H9 (cell line): ENCODE data around the gene TRMT2A. TPM values are rescaled to one million over a fixed set of nuclear protein-coding genes. Genes with fewer than 3 reads are reported as not detected.

Source experiments
- DNase-seq: peaks from one replicate; pipeline ENCODE4 v3.0.0-alpha.2; 2017
- H2AFZ ChIP-seq: one replicate; pipeline ENCODE4 v1.6.1; 2013; ENCODE audit warnings: mild to moderate bottlenecking, low read length, control low read depth, moderate library complexity
- H2AK5ac ChIP-seq: 2 replicates; pipeline ENCODE4 v1.6.1; 2013; ENCODE audit warnings: low read length, control low read depth, mixed read lengths; ENCODE audit not compliant: insufficient read length
- H2BK120ac ChIP-seq: one replicate; pipeline ENCODE4 v1.6.1; 2013; ENCODE audit warnings: low read depth, mild to moderate bottlenecking, low read length, control low read depth, inconsistent platforms; ENCODE audit not compliant: poor library complexity, severe bottlenecking
- H2BK12ac ChIP-seq: 2 replicates; pipeline ENCODE4 v1.6.1; 2013; ENCODE audit warnings: low read length, control low read depth, mixed read lengths, low read depth; ENCODE audit not compliant: insufficient read length
- H2BK15ac ChIP-seq: 2 replicates; pipeline ENCODE4 v1.6.1; 2013; ENCODE audit warnings: low read depth, low read length, control low read depth
- H2BK20ac ChIP-seq: one replicate; pipeline ENCODE4 v1.6.1; 2013; ENCODE audit warnings: low read depth, mild to moderate bottlenecking, low read length, control low read depth, inconsistent platforms; ENCODE audit not compliant: poor library complexity, severe bottlenecking
- H2BK5ac ChIP-seq: 2 replicates; pipeline ENCODE4 v1.6.1; 2013; ENCODE audit warnings: low read length, control low read depth, mixed read lengths; ENCODE audit not compliant: insufficient read length
- H3K14ac ChIP-seq: 2 replicates; pipeline ENCODE4 v1.6.1; 2013; ENCODE audit warnings: low read length, control low read depth; ENCODE audit not compliant: insufficient read depth
- H3K18ac ChIP-seq: 2 replicates; pipeline ENCODE4 v1.6.1; 2013; ENCODE audit warnings: low read depth, mild to moderate bottlenecking, mixed read lengths, low read length, control low read depth; ENCODE audit not compliant: insufficient read length
- H3K23ac ChIP-seq: 2 replicates; pipeline ENCODE4 v1.6.1; 2013; ENCODE audit warnings: low read length, control low read depth, mixed read lengths, low read depth; ENCODE audit not compliant: insufficient read length
- H3K23me2 ChIP-seq: 2 replicates; pipeline ENCODE4 v1.6.1; 2013; ENCODE audit warnings: low read depth, mild to moderate bottlenecking, mixed read lengths, low read length, control low read depth; ENCODE audit not compliant: insufficient read length, poor library complexity, severe bottlenecking
- H3K27ac ChIP-seq: 2 replicates; pipeline ENCODE4 v1.5.1; 2013; ENCODE audit warnings: low read length, control low read depth, mixed read lengths, low read depth; ENCODE audit not compliant: insufficient read length
- H3K27me3 ChIP-seq: 2 replicates; pipeline ENCODE4 v1.6.1; 2013; ENCODE audit warnings: low read length, control low read depth, inconsistent platforms; ENCODE audit not compliant: insufficient read depth
- H3K4ac ChIP-seq: 2 replicates; pipeline ENCODE4 v1.6.1; 2013; ENCODE audit warnings: low read depth, mild to moderate bottlenecking, control low read depth, inconsistent platforms, low read length, moderate library complexity
- H3K4me1 ChIP-seq: 2 replicates; pipeline ENCODE4 v1.6.1; 2013; ENCODE audit warnings: low read length, control low read depth, inconsistent platforms; ENCODE audit not compliant: insufficient read depth
- H3K4me2 ChIP-seq: 2 replicates; pipeline ENCODE4 v1.6.1; 2013; ENCODE audit warnings: low read length, control low read depth, mixed read lengths; ENCODE audit not compliant: insufficient read length, insufficient read depth
- H3K56ac ChIP-seq: 2 replicates; pipeline ENCODE4 v1.6.1; 2013; ENCODE audit warnings: low read depth, mild to moderate bottlenecking, mixed read lengths, low read length, control low read depth; ENCODE audit not compliant: insufficient read length
- H3K79me1 ChIP-seq: 2 replicates; pipeline ENCODE4 v1.6.1; 2013; ENCODE audit warnings: low read depth, mild to moderate bottlenecking, moderate library complexity, low read length, control low read depth, inconsistent platforms; ENCODE audit not compliant: insufficient read depth, poor library complexity, severe bottlenecking
- H3K79me2 ChIP-seq: 2 replicates; pipeline ENCODE4 v1.6.1; 2013; ENCODE audit warnings: low read length, control low read depth, inconsistent platforms; ENCODE audit not compliant: insufficient read depth
- H3K9ac ChIP-seq: 2 replicates; pipeline ENCODE4 v1.6.1; 2013; ENCODE audit warnings: low read length, control low read depth, mixed read lengths; ENCODE audit not compliant: insufficient read length; ENCODE audit errors: extremely low read depth
- H3K9me3 ChIP-seq: one replicate; pipeline ENCODE4 v1.6.1; 2013; ENCODE audit warnings: low read depth, low read length, inconsistent platforms; ENCODE audit not compliant: control insufficient read depth
- H3T11ph ChIP-seq: one replicate; pipeline ENCODE4 v1.6.1; 2013; ENCODE audit warnings: mild to moderate bottlenecking, low read length, control low read depth, inconsistent platforms
- H4K20me1 ChIP-seq: one replicate; pipeline ENCODE4 v1.6.1; 2013; ENCODE audit not compliant: control insufficient read depth, insufficient read length, insufficient read depth
- H4K5ac ChIP-seq: 2 replicates; pipeline ENCODE4 v1.6.1; 2013; ENCODE audit warnings: low read depth, mild to moderate bottlenecking, mixed read lengths, low read length, control low read depth; ENCODE audit not compliant: insufficient read length
- H4K8ac ChIP-seq: replicated peaks from 2 replicates; pipeline ENCODE4 v1.6.1; 2013; ENCODE audit warnings: low read length, control low read depth, mixed read lengths, low read depth; ENCODE audit not compliant: insufficient read length
- H4K91ac ChIP-seq: 2 replicates; pipeline ENCODE4 v1.6.1; 2013; ENCODE audit warnings: low read depth, mild to moderate bottlenecking, moderate library complexity, mixed read lengths, low read length, control low read depth; ENCODE audit not compliant: insufficient read length
- H3K27ac Mint-ChIP-seq, 3 experiments: 2 replicates in 2 of 3; 3 replicates in 1 of 3; pipeline ENCODE4 v1.8.0; 2020 to 2021; ENCODE audit warnings: mixed read lengths in 3 of 3, mild to moderate bottlenecking in 1 of 3, moderate library complexity in 1 of 3
- H3K27me3 Mint-ChIP-seq: 2 replicates; pipeline ENCODE4 v1.8.0; 2021; ENCODE audit warnings: low read depth, mild to moderate bottlenecking, moderate library complexity, mixed read lengths
- H3K36me3 Mint-ChIP-seq, 3 experiments: 2 replicates in 2 of 3; 3 replicates in 1 of 3; pipeline ENCODE4 v1.8.0; 2020 to 2021; ENCODE audit warnings: low read depth in 3 of 3, mixed read lengths in 3 of 3; ENCODE audit not compliant: insufficient read depth in 1 of 3
- H3K4me1 Mint-ChIP-seq, 2 experiments: 2 replicates each; pipeline ENCODE4 v1.8.0; 2020; ENCODE audit warnings: mixed read lengths in 2 of 2
- H3K4me3 Mint-ChIP-seq, 2 experiments: 2 replicates in 1 of 2; 3 replicates in 1 of 2; pipeline ENCODE4 v1.8.0; 2020 to 2021; ENCODE audit warnings: mild to moderate bottlenecking in 2 of 2, mixed read lengths in 2 of 2, moderate library complexity in 1 of 2
- H3K9me3 Mint-ChIP-seq, 2 experiments: 2 replicates in 1 of 2; 3 replicates in 1 of 2; pipeline ENCODE4 v1.8.0; 2020; ENCODE audit warnings: mild to moderate bottlenecking in 2 of 2, mixed read lengths in 2 of 2, moderate library complexity in 1 of 2
- CTCF ChIP-seq: fragments of 200-600 bp; sonication (generic); conservative IDR thresholded peaks from 3 replicates; pipeline ENCODE4 v1.8.0; 2021; ENCODE audit warnings: antibody characterized with exemption, mild to moderate bottlenecking
- WGBS: extraction: QIAGEN DNeasy Blood & Tissue Kit; methylation state at CpG from one replicate; pipeline ENCODE4 v1.1.7; 2013; ENCODE audit warnings: missing lambda C conversion rate, low lambda C conversion rate, mixed read lengths; ENCODE audit not compliant: insufficient read length; ENCODE audit errors: extremely low coverage; 5-methylcytosine and 5-hydroxymethylcytosine counted together
- total RNA-seq: library from RNA; stranded (reverse); gene quantifications from 2 replicates; pipeline ENCODE4 v1.2.1, GENCODE V29; 2021

TRMT2A gene
- total RNA-seq, 1 experiment from 2014 or later, result 58.2 TPM

GRCh38 chr22:20084547-20085413, 32.2 kb downstream of the TRMT2A start:
- Histone ChIP-seq H4K91ac (no peak overlapping the region), H3K27me3 (no peaks in the 10 kb centered on the region), H2BK5ac (no peak overlapping the region), H4K20me1 (peaks cover 6% of the 10 kb centered on the region), H2AFZ (no peak overlapping the region), H3K14ac (no peak overlapping the region), H4K8ac (no peak overlapping the region), H3K4ac (no peak overlapping the region), H3K23ac (no peak overlapping the region), H3K9ac (no peak overlapping the region), H3K27ac (no peak overlapping the region), H2AK5ac (no peak overlapping the region), H3K79me2 (peaks cover 35% of the 10 kb centered on the region), H3K4me2 (no peak overlapping the region), H2BK15ac (no peak overlapping the region), H3K23me2 (peaks cover 8% of the 10 kb centered on the region), H3K9me3 (no peaks in the 10 kb centered on the region), H2BK120ac (no peak overlapping the region), H3K4me1 (peaks cover 2% of the 10 kb centered on the region; the same call in 1 of the 2 replicates), H4K5ac (no peak overlapping the region), H3T11ph (no peak overlapping the region), H3K56ac (no peak overlapping the region), H3K79me1 (peaks cover 22% of the 10 kb centered on the region), H3K18ac (no peak overlapping the region), H2BK20ac (no peak overlapping the region), H2BK12ac (no peak overlapping the region)
- H3K4me1 Mint-ChIP-seq, result peaks cover 37 to 46% of the 10 kb centered on the region in 2 experiments
- no peaks in the 10 kb centered on the region for H3K9me3 Mint-ChIP-seq
- no CpG with 5 or more reads among the region's 23 CpGs for whole genome bisulfite sequencing
- peak overlapping the region; percentile 34 to 86 (median 67); a peak in 5 of 7 replicates for H3K27ac Mint-ChIP-seq
- peak overlapping the region in 1 of 2 experiments; percentile 2; a peak in 3 of 5 replicates for H3K4me3 Mint-ChIP-seq
- peaks cover 40 to 71% (median 59%) of the 10 kb centered on the region in 3 experiments; a peak in 6 of 7 replicates for H3K36me3 Mint-ChIP-seq
- TF ChIP-seq CTCF, result peak; percentile 67
- peak; percentile 83 for DNase-seq
- no peaks in the 10 kb centered on the region for H3K27me3 Mint-ChIP-seq
